Calu3 (cell line): Measurements from ENCODE around the gene ATP10B. TPM values are rescaled to one million over a fixed set of nuclear protein-coding genes. Genes with fewer than 3 reads are reported as not detected.
"Not testable (repeated sequence)": the region's sequence is repeated elsewhere in the genome, so short reads cannot be mapped to it uniquely, and the experiment has no call there.

Experiments used
- BruUV-seq: library from RNA; stranded (reverse); fragments of 400-500 nt; replicated peaks from 2 replicates; lab custom pipeline; 2021; lab: Mats Ljungman, UMichigan
- CTCF ChIA-PET: fragments of 300-600 bp; sonication (Branson Sonifier 250); formaldehyde crosslinking; loops from one replicate; lab custom pipeline; 2022; ENCODE audit warnings: antibody characterized with exemption; lab: Charles Lee
- DNase-seq: peaks from one replicate; pipeline ENCODE4 v3.0.0; 2022
- H3K27ac Mint-ChIP-seq: one replicate; pipeline ENCODE4 v1.8.0; 2022; ENCODE audit warnings: mixed read lengths; ENCODE audit not compliant: unreplicated experiment
- H3K27me3 Mint-ChIP-seq: one replicate; pipeline ENCODE4 v1.8.0; 2022; ENCODE audit warnings: mixed read lengths; ENCODE audit not compliant: unreplicated experiment
- H3K36me3 Mint-ChIP-seq: one replicate; pipeline ENCODE4 v1.8.0; 2022; ENCODE audit warnings: mild to moderate bottlenecking, moderate library complexity, mixed read lengths; ENCODE audit not compliant: insufficient read depth, unreplicated experiment
- H3K4me1 Mint-ChIP-seq: one replicate; pipeline ENCODE4 v1.8.0; 2022; ENCODE audit warnings: mild to moderate bottlenecking, low read depth, mixed read lengths; ENCODE audit not compliant: unreplicated experiment
- H3K4me3 Mint-ChIP-seq: one replicate; pipeline ENCODE4 v1.8.0; 2022; ENCODE audit warnings: mild to moderate bottlenecking, low read depth, moderate library complexity, mixed read lengths; ENCODE audit not compliant: unreplicated experiment
- H3K9me3 Mint-ChIP-seq: one replicate; pipeline ENCODE4 v1.8.0; 2022; ENCODE audit warnings: low read depth, mixed read lengths; ENCODE audit not compliant: unreplicated experiment
- CTCF ChIP-seq: fragments of 200-600 bp; IDR thresholded peaks from one replicate; pipeline ENCODE4 v1.8.0; 2022; ENCODE audit warnings: antibody characterized with exemption; ENCODE audit not compliant: unreplicated experiment
- intact Hi-C: fragments of 100-400 bp; cut with micrococcal nuclease; formaldehyde crosslinking; loops from one replicate; pipeline ENCODE4 v1.10.0; 2022; ENCODE audit not compliant: unreplicated experiment
- total RNA-seq: library from RNA; stranded (reverse); gene quantifications from 2 replicates; pipeline ENCODE4 v1.2.3, GENCODE V29; 2022

Gene ATP10B
- total RNA-seq, 1 experiment from 2014 or later = 1.4 TPM

GRCh38 chr5:160835376-160835775 is 16.6 kb downstream of the ATP10B start:
- no peak for TF ChIP-seq CTCF
- BruUV-seq = no TSS peak
- Mint-ChIP-seq H3K4me1 (peaks cover 13% of the 10 kb centered on the region), H3K4me3 (no peak overlapping the region), H3K36me3 (no peaks in the 10 kb centered on the region), H3K27me3 (no peaks in the 10 kb centered on the region), H3K9me3 (peaks cover 16% of the 10 kb centered on the region), H3K27ac (no peak overlapping the region)
- intact Hi-C loops = no loop called here
- CTCF ChIA-PET = interaction anchor here (0.5 kb wide), 1 partner anchor 357 kb away, joined by 3 read pairs; no protein-coding TSS in a partner anchor
- no peak for DNase-seq

GRCh38 chr5:160833806-160834205 is 18.2 kb downstream of the ATP10B start:
- H3K36me3 Mint-ChIP-seq = no peaks in the 10 kb centered on the region
- peaks cover 13% of the 10 kb centered on the region for H3K4me1 Mint-ChIP-seq
- H3K27ac Mint-ChIP-seq = no peak overlapping the region
- H3K4me3 Mint-ChIP-seq = no peak overlapping the region
- H3K27me3 Mint-ChIP-seq = no peaks in the 10 kb centered on the region
- TF ChIP-seq CTCF = no peak
- CTCF ChIA-PET = no interaction called here
- intact Hi-C loops = loop anchor here (5.0 kb wide), 1 partner anchor 93 kb away; no protein-coding TSS in a partner anchor
- BruUV-seq = no TSS peak
- peaks cover 16% of the 10 kb centered on the region for H3K9me3 Mint-ChIP-seq
- DNase-seq = no peak

GRCh38 chr5:160831801-160832200 is 20.2 kb downstream of the ATP10B start:
- TF ChIP-seq CTCF = no peak
- Mint-ChIP-seq H3K9me3 (peaks cover 13% of the 10 kb centered on the region), H3K27ac (no peak overlapping the region), H3K4me1 (peaks cover 7% of the 10 kb centered on the region), H3K4me3 (no peak overlapping the region), H3K36me3 (no peaks in the 10 kb centered on the region), H3K27me3 (no peaks in the 10 kb centered on the region)
- CTCF ChIA-PET = no interaction called here
- BruUV-seq = no TSS peak
- no peak for DNase-seq
- intact Hi-C loops = loop anchor here (5.0 kb wide), 1 partner anchor 96 kb away; no protein-coding TSS in a partner anchor

GRCh38 chr5:160824301-160825001 is 27.6 kb downstream of the ATP10B start:
- H3K36me3 Mint-ChIP-seq = no peaks in the 10 kb centered on the region
- no peak overlapping the region for H3K27ac Mint-ChIP-seq
- no TSS peak for BruUV-seq
- no peak overlapping the region for H3K4me3 Mint-ChIP-seq
- no peak for DNase-seq
- H3K27me3 Mint-ChIP-seq = no peaks in the 10 kb centered on the region
- H3K4me1 Mint-ChIP-seq = no peaks in the 10 kb centered on the region
- no peak for TF ChIP-seq CTCF
- H3K9me3 Mint-ChIP-seq = peaks cover 15% of the 10 kb centered on the region
- CTCF ChIA-PET = no interaction called here
- intact Hi-C loops = no loop called here

- BruUV-seq, H3K36me3 Mint-ChIP-seq, H3K4me1 Mint-ChIP-seq, intact Hi-C loops, DNase-seq, H3K27ac Mint-ChIP-seq, CTCF ChIA-PET, H3K4me3 Mint-ChIP-seq, H3K27me3 Mint-ChIP-seq: not testable (repeated sequence)
- H3K9me3 Mint-ChIP-seq = peaks cover 21% of the 10 kb centered on the region
Observed at GRCh38 chr5:160812996-160813395, 39.0 kb downstream of the ATP10B start.
